HG03460 (cell line): ENCODE measurements around the gene PCGF2.

Source experiments
- ATAC-seq: cut with Tn5 transposase; IDR thresholded peaks from one replicate; pipeline ENCODE4 v1.9.1; 2021; ENCODE audit not compliant: unreplicated experiment

PCGF2 gene

DNA sequence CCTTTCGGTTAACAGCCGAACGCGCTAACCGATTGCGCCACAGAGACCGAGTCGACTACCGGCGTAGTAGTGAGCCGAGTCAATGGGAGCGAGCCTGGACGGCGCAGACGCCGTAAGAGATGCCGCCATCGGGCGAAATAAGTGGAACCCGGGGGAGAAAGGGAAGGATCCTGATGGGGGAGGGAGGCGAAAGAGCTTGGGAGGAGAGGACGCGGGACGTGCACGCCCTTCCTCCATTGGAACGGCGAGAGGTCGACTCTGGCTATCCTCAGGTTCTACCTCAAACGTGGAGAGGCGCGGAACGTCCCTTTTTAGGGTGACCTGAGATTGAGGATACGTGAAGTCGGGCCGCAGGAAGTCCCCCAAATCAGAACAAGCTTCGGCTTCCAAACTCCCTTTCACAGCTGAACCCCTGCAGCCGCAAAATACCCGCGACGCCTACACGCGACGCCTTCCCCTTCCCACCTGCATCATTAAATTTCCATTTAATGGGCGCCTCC lies 3.7 kb upstream of the PCGF2 start:
- ATAC-seq = peak; percentile 22

DNA sequence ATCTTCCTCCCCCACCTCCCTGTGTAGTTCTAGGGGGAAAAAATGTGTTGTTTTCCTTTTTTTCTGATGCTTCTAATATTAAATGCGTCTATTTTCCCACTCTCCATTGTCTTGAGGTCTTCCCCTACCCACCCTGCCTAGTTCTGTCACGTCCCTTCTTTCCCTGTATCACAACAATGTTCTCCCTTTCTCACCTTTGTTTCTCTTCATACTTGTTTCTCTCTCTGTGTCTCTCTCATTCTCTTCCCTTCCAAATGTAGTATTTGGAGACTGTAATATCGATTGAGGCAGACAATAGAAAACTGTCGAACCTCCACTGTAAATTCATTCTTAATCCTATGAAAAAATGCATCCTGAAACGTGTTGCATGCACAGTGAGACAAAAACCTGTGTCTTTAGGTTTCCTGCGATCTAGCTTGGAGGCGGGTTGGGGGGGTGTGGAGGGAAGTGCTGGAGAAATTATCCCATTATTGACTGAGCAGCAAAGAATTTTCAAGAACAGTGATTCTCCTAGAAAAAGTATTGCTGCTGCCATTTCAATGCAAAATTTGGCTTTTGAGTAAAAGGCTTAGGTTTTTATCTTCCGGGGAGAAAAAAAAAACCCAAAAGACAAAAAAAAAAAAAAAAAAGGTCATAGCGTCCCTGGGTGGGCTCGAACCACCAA lies 3.1 kb upstream of the PCGF2 start:
- no peak for ATAC-seq

GRCh38 chr17:38750312-38751121 lies 2.4 kb upstream of the PCGF2 start:
- ATAC-seq = no peak

DNA sequence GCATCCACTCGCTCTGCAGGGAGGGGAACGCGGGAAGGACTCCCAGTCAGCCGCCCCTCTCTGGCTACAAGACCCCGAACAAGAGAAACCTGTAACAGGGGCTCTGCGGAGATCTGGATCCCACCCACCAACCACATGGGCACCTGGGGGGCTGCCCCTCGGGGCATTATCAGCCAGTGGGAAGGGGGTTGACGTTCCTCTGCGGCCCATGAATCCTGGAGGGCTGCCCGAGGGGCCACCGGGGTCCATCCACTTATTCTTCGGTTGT lies 1.8 kb upstream of the PCGF2 start:
- no peak for ATAC-seq

GRCh38 chr17:38749223-38750043 lies 1.3 kb upstream of the PCGF2 start:
- ATAC-seq = no peak

GRCh38 chr17:38748892-38749222 lies 721 bp upstream of the PCGF2 start:
- no peak for ATAC-seq

DNA sequence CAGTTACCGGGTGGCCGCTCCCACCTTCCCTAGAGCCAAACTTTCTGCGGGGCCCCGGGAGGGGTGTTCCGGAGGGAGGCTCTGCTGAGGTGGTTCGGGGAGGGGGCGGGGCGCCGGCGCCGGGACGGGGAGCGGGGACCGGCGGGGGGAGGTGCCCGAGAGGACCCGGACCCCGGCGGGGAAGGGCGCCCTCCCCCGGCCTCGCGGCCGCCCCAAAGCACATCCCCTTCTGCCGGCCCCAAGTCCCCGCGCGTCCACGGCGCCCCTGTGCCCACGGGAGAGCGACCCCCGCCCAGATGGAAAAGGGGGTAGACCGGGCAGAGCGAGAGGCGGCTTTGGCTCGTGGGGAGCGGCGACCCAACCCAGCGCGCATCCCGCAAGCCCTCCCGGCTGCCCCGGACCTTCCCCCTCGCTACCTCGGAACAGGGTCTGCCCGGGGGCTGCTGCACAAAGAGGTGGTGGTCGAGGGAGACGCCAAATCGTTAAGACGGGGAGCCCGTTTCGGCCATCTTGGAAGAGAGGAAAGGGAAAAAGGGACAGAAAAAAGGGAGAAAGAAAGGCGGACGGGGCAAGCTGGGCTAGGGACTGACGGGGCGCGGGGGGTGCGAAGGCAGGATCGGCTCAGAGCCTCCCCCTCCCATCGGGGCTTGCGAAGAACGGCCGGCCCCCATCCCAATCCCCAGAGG lies 530 bp downstream of the PCGF2 start:
- ATAC-seq = no peak

DNA sequence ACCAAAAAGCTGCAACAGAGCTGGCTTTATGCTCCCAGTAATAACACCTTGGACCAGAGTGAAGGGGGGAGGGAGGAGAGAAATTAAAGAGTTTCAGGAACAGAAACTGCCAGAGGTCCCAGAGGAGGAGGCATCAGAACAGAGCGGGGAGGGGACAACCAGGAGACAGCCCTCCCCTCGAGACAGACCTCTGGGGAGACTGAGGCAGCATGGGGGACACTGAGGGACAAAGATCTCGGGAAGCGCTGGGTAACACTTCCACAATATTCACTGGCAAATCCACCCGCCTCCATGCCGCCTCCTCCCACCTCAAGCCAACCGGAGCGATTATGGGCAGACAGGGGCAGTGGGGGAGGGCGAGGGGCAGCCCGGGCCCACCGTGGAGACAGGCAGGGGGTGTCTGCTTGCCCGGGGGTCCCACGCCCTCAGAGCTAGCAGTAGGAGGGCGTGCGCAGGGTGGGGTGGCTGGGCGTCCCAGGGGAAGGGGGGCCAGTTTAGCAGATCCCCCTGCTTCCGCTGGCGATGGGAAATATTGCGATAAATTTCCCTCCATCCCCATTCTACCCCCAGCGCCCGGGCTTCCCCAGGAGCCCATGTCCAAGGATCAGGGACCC lies 1.2 kb downstream of the PCGF2 start:
- no peak for ATAC-seq

DNA sequence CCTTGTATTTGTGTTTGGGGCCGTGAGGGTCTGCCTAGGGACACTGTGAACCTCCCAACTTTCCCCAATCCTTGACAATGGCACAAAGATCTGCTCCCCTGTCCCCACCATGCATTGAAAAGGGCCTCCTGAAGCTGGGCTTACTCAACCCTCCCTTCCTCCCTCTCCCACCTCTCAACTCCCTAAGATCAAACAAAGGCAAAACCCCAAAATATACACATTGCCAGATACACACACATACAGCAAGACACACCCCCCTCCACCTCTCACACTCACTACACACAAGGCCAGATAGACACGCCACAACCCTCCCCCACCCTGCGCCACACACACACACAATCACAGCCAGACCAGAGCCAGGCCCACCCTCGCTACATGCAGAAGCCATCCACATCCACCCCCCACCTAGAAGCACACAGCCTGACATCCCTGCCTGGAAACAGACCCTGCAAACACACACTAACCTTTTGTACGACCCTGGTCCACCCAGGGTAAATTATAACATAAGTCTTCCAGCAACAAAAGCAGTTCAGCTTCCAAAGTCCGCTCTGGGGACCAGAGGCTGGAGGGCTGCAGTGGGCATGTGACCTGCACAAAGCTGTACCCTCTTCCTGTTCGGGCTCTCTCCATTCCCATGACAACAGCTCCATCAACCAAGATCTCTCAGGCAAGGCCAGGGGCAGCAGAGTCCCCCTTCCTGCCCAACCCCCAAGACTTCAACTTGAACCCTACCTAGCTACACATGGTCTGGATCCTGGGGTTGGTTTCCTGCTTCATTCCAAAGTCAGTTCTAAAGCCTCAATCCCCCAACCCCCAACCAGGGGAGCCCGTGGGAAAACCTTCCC lies 1.9 kb downstream of the PCGF2 start:
- ATAC-seq = no peak

DNA sequence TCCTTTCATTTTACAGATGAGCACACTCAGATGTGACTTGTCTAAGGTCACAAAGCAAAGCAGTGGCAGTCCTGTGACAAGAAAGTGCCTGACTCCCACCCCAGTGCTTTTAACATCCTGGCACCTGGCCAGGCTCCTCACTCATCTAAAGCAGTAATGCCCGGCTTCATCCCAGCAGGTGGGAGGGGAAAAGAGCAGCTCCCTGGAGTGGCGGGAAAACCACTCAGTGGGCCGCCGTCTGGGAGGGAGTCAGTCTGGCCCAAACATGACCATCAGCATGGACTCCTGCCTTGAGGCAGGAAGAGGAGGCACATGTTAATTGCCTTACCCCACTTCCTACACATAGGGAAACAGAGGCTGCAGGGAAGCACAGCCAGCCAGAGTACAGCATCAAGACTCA lies 2.6 kb downstream of the PCGF2 start:
- no peak for ATAC-seq

DNA sequence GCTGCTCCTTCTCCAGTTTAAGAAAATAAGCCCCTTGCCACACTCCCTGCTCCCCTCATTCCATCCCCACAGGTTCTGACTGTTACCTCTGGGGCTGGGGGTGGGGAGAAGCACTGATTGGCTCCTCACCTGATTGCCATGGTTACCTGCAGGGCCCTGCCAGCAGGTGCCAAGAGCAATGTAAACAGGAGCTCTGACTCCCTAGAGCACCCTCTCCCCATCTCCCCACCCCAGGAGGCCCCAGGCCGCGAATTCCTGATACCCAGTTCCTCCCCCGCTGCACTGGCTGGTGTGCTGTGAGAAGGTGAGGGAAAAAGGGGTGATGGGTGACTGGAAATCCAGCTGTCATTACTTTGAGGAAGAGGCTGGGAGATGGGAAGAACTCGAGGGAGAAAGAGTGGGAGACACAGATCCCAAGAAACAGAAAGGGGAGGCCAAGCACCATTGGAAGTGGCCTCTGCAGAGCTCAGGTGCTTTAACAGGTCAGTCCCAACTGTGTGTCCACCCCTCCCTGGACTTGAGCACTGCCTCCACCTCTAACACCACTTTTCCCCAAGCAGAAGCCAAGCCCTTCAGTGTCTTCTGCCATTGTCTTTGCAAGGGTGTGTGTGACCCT lies 4.5 kb downstream of the PCGF2 start:
- ATAC-seq = no peak

DNA sequence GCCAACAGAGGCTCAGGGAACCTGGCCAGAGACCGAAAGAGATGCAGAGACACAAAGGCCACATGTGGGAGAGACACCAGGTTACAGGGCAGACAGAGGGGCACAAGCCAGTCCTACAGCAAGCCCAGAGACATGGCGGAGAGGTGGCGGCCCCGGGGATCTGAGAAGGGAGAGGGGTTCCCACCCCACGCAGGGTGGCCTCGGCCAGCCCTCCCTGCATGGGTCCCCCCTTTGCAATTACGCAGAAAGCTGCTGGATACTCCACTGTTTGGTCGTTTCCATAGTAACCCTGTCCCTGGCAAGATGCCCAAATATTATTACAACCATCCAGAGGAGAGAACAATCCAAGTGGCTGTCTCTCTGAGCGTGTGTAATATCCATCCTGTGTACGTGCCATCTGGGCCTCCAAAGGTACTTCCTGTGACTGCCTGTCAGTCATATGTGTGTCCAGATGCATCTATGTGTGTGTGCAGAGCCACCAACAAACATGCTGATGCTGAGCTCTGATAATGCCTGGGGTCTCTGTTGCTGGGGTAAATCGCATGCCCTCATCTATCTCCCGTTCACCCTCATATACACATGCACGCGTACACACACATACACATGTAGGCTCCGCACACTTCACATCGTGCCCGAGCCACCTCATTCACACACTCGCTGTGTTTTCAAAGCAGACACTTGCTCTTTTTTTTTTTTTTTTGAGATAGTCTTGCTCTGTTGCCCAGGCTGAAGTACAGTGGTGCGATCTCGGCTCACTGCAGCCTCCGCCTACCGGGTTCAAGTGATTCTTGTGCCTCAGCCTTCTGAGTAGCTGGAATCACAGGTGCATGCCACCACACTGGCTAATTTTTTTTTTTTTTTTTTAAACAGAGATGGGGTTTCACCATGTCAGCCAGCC lies 5.5 kb downstream of the PCGF2 start:
- ATAC-seq = no peak

DNA sequence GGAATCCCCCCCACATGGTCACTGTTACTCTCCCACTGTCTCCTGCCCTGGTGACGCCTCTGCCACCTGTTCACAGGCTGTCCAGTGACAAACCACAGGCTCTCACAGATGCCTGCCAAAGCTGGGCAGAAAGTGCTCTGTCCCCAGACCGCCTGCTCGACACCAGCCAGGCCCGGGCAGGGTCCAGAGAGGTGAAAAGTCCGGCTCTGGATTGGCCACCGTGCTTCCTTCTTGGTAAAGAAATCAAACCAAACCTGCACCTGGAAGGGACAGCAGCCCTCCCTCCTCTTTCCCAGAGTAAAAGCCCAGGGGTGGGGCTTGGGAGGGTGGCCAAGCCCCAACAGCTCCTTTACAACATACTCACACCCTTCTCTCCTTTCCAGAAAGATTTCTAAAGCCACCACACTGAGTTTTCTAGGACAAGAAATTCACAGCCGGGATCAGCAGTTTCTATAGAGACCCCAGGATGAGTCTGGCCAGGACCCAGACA lies 6.2 kb downstream of the PCGF2 start:
- ATAC-seq = no peak

GRCh38 chr17:38741461-38741860 lies 6.7 kb downstream of the PCGF2 start:
- ATAC-seq = no peak

- ATAC-seq = no peak
Measured at GRCh38 chr17:38740806-38741205, 7.3 kb downstream of the PCGF2 start.

- ATAC-seq = no peak
Measured at GRCh38 chr17:38740044-38740443, 8.1 kb downstream of the PCGF2 start.

- ATAC-seq = no peak
Measured at GRCh38 chr17:38739305-38739704, 8.8 kb downstream of the PCGF2 start.

DNA sequence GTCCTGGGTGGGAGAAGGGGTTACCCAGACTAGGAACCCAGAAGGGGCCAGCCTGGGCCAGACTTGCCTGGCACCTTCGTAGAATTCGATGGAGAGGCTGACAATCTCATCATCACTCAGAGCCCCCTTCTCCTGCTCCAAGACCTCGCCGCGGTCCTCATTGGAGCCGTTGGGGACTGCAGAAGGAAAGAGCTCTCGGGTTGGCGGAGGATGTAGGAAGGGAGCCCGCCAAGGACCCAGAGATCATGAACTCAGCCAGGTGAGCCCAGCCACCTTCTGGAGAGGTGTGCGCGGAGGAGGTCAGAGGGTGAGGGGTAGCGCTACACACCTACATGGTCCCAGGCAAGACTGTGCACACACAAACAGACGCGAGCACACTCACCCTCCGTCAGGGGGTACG lies 9.4 kb downstream of the PCGF2 start:
- no peak for ATAC-seq
